Measurements from ENCODE around the gene CHRNB1.

The CHRNB1 gene

DNA sequence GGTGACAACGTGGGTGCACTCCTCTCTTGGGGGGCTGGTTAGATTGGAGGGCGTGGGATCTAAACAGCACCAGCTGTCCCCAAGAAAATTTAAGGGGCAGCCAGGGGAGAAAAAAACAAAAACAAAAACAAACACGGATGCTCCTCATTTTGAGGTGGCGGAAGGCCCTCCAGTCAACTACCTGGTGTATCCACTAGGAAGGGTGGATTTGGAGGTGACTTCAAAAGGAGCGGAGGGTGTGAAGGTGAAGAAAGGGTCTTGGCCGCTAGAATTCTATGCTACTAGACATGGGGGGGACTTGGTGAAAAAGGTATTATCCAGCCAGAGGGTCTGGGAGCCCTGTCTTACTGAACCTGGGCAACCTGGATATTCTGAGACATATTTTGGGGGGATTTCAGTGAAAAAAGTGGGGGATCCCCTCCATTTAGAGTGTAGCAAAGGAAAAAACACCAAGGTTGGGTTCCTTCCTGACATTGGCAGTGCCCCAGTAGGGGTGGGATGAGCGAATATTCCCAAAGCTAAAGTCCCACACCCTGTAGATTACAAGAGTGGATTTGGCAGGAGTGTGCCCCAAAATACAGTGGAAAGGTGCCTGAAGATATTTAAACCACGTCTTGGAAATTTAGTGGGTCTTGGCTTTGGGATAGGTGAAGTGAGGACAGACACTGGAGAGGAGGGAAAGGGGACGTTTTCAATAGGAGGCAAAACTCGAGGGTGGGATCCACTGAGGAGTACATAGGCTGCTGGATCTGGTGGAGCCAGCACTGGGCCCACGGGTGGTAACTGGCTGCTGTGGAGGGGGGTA is 6.0 kb upstream of the CHRNB1 start:
- DNase-seq: no peak

DNA sequence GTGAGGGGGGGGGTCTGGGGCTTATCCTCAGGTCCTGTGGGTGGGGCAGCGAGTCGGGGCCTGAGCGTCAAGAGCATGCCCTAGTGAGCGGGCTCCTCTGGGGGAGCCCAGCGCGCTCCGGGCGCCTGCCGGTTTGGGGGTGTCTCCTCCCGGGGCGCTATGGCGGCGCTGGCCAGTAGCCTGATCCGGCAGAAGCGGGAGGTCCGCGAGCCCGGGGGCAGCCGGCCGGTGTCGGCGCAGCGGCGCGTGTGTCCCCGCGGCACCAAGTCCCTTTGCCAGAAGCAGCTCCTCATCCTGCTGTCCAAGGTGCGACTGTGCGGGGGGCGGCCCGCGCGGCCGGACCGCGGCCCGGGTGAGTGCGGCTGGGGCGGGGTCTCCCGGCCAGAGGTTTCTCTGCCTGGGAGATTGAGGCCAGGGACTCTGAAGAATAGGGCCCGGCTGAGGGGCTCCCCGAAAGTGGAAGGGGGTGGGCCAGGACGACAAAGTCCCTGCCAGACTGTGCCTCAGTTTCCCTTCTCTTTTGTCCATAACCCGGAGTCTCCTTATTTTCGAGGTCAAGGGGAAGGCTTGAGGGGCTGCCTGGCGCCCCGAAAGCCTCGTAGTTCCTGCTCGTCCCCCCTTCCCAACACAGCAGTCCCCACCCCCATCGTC is 5.3 kb upstream of the CHRNB1 start, which contains the start of gene FGF11:
TSS of gene FGF11 (plus strand) at position 51 of the 651 bp plus-strand sequence. CDS start at position 160, 109 bp downstream.
- no peak for DNase-seq

DNA sequence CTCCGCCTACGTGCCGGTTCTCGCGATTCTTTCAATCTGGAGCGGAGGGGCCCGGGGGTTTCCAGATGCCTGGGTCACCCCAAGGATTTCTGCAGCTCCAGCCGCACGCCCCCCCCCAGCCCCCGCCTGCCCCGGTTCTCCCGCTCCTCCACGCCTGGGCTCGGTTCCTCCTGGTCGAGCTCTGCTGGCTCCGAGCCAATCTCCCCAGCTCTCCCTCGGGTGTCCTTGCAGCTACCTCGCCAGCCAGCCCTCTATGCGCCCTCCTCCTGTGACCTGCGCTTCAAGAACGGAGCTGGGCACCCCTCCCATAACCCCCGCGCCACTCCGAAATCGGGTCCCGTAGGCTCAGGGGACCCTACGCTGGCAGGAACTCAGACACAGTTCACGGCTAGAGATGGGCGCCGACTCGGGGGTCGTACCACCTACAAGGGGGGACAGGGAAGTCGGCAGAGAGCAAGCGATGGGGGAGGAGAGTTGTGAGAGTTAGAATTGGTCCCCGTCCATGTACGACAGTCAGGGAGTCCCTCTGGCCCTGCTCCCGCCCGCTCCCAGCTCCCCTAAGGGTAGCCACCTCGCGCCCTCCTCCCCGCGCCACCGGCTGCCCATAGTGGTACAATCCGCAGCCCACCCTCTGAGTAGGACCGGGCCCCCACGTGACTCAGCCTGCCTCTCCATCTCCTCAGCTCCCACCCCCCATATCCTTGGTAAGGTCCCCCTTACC is 4.6 kb upstream of the CHRNB1 start:
- DNase-seq: peak; percentile 61

DNA sequence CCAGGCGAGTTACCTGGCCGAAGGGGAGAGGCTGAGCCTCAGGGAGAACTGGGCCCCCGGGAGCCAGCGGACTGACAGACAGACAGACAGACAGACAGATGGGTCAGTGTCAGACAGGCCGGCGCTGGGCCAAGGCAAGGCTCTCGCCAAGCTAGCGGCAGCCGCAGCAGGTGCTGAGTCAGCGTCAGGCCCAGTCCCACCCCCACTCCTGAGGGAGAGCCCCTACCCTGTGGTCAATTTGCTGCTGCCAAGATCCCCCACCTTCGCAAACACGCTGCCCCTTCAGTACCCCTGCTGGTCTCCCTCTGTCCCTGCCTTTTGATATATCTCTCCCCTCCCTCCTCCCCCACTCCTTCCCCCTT is 4.0 kb upstream of the CHRNB1 start:
- DNase-seq: peak; percentile 35

DNA sequence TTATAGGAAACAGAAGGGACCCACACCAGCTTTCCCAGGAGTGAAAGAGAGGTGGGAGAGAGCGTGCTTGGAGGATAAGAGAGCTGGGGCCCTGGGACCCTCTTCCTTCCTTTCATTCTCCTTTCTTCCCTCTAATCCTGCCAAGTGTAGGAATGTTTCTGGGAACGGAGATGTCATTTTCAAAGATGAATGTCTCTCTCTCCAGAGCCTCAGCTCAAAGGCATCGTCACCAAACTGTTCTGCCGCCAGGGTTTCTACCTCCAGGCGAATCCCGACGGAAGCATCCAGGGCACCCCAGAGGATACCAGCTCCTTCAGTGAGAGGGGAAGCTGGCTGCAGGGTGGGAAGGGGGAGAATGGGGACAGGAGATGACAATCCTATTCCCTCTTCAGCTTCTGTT is 3.6 kb upstream of the CHRNB1 start:
- no peak for DNase-seq

DNA sequence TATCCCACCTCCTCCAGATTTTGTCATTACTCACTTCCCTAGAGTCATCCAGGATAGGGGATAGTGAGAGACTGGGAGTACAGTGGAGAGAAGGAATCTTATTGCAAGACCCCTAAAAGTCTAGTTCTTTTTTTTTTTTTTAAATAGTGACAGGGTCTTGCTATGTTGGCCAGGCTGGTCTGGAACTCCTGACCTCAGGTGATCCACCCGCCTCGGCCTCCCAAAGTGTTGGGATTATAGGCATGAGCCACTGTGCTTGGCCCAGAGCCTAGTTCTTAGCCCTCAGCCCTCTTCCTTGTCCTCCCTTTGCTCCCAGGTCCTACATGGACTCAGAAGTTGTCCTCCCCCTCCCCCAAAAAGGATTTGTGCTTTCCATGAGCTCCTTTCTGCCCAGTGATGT is 2.7 kb upstream of the CHRNB1 start:
- DNase-seq: no peak

DNA sequence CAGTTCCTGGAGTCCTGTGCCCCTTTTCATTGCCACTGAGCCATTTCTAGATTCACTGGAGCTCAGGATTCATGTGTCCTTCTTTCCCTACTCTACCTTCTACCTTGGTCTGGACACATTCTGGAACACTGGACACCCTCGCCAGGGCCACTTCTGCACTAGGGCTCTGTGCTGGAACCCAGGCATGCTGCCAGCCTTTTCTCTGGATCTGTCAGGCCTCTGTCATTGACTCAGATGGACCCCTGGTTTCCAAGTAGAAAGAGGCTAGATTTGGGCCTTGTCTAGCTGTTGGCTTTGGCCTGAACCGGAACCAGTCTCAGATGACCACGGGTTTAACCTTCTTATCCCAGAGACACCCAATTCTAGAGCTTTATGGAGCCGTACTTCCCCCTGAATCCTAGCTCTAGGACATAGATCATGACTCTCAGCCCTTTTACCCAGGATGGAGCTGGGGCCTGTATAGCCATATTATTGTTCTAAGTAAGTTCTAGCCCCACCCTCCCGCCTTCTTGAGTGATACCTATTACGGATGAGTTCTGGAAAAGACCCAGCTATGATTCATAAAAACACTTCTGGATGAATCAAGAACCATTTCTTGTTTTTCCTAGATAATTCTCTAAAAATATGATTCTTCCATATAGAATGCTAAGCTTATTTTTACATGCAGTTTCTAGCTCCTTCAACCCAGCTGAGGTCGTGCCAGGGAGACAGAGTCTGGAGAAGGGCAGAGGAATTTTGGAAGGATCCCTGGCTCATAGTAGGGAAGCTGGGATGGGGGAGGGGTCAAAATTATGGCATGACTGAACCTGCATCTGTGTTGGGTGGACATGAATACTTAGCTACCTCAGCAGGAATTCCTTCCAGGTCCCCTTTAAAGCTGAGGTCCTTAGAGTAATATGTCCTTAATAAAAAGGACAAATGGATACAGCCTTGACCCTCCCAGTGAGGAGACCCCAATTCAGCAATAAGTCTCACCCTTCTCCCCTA is 1.1 kb upstream of the CHRNB1 start:
- DNase-seq: no peak

DNA sequence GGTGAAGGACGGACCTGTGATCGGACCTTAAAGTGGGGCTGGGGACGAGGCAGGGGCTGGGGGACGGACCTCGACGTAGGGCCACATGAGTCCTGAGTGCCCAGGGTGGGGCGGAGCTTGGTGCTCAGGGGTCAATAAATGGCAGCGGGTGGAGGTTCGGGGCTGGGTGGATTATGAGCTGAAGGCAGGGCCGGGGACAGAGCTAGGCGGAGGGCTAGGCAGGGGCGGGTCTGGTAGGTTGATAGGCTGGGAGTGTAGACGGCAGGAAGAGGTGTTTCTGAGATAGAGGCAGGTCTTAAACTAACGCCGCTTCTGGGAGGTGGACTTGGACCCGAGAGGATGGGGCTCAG is 733 bp downstream of the CHRNB1 start:
- peak; percentile 39 for DNase-seq

DNA sequence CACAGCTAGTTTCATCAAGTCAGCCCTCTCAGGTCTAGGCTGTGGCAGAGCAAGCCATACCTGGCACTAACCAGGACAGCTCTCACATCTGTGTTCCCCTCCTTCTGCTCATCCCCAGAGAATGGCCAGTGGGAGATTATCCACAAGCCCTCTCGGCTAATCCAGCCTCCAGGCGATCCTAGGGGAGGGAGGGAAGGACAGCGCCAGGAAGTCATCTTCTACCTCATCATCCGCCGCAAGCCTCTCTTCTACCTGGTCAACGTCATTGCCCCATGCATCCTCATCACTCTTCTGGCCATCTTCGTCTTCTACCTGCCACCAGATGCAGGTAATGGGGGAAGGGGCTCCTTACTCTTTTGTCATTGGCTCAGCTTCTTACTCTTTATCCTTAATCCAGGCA is 3.6 kb downstream of the CHRNB1 start:
- DNase-seq: no peak

DNA sequence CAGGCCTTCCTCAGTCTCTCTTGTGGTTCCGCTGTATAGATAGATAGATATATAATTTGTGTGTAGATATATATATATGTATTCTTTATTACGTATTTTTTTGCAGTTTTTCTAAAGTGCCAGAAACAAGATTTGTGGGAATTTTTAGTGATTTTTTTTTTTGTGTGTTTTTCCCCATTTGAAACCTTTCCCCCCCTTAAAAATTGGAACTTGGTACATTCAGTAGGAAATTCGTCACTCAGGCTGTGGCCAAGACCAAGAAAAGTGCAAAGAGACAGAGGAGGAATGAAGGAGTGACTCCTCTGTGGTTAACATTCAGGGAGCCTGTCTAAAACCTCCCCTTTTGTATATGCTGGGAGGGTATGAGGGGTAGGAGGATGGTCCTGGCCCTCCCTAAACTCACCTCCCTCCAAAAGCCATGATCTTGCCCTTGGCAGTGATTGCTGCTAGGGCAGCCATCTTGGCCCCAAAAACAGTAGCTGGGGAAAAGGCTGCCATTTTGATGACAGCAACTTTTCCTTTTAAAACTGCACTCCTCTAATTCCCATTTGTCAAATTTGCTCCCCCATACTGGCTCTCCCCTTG is 15.2 kb downstream of the CHRNB1 start:
- DNase-seq: no peak

DNA sequence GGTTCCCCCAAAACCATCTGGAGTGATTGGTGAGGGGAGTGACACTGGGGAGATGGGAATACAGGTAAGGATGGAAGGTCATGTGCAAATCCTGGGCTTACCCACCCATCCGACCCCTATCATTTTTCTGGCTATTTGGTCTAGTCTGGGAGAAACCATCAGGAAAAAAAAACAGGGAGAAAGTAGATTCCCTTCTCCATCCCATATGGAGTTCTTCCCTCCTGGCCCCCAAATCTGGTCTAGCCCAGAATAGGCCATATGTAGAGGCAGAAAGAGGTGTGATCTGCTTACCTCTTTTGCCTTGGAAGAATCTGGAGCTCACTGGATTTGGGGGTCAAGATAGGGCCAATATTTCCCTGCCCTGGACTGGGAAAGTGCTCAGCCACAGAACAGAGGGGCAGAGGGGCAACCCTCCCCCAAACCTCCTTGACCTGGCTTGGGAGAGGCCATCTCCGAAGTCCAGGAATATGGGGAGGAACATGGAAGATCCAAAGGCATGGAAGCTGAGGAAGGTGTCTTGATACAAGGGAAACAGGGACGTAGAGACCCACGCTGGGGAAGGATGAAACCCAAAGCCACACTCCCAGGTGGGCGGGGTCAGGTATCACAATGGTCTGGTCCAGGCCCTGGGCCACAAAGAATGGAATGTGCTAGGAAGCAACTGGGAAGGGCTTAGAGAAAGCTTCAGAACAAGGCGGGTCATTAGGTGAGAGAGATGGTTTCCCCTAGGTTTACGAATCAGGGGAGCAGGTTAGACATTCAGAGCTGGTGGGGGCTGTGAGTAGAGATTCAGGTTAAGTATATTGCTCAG is 16.2 kb downstream of the CHRNB1 start:
- DNase-seq: no peak

DNA sequence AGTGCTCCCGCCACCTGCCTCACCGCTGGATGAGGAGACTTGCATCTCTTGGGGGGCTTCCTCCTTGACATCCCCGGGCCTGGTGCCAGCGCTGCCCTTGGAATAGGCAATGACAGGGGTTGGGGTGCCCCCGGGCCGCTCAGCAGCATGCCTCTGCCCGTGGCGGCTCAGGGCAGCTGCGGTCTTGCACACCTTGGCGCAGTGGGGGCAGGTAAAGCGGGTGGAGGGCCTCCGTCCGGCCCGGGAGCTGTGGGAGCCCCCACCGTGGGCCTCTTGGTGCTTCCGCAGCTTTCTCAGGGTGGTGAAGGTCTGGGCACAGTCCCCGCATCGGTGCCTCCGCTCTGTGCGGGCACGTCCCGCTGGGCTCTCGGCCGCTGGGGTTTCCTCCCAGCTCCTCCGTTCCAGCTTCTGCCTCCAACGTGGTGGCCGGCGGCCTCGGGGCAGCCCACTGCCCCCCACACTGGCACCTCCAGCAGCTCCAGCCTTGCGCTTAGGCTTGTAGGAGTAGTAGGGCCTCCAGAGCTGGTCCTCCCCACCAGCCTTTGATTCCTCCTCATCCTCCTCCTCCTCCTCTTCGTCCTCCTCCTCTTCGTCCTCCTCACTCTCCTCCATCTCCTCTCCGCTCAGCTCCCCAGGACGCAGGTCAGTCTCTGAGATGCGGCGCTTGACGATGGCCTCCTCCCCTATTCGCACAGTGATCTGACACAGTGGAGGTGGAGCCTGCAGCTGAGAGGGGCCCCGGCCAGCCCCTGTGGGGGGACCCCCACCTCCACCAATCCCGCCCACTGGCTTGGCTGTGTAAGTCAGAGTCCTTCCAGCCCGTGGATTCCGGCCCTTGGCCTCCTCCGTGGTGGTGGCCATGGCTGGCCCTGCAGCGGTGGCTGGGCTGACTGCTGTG is 17.9 kb downstream of the CHRNB1 start:
- no peak for DNase-seq

DNA sequence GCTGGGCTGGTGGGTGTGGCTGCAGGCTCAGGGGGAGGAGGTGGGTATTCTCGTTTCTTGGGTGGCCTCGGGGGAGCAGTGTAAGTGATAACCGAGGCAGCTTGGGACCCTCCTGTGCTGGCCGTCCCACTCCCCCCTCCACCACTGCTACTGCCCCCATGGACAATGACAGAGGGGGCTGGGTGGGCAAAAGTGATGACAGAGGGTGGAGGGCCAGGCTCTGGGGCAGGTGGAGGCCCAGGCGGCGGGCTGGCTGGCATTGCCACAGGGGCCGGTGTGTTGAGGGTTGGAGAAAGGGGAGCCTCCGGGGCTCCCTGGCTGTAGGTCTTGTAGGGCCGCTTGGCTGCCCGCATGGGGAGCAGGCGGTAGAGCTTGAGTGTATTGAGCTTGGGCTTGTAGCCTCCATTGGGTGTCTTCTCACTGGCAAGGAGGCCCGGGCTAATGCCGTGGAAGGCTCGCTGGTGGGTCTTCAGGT is 18.5 kb downstream of the CHRNB1 start:
- DNase-seq: no peak

DNA sequence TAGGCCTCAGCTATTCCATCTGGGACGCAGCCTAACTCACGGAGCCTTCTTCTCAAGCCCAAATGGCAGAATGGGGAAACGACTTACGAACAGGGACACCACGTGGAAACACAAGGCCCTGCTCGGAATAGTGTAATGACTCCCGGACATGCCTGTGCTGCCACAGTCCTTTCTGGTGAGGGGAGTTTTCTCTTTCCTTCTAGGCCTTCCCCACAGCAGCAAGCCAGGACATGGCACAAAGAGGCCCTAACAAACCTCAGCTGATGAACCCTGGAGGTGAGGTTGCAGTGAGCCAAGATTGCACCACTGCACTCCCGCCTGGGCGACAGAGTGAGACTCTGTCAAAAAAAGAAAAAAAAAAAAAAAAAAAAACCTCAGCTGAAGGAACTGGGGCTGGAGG is 19.2 kb downstream of the CHRNB1 start:
- DNase-seq: no peak

DNA sequence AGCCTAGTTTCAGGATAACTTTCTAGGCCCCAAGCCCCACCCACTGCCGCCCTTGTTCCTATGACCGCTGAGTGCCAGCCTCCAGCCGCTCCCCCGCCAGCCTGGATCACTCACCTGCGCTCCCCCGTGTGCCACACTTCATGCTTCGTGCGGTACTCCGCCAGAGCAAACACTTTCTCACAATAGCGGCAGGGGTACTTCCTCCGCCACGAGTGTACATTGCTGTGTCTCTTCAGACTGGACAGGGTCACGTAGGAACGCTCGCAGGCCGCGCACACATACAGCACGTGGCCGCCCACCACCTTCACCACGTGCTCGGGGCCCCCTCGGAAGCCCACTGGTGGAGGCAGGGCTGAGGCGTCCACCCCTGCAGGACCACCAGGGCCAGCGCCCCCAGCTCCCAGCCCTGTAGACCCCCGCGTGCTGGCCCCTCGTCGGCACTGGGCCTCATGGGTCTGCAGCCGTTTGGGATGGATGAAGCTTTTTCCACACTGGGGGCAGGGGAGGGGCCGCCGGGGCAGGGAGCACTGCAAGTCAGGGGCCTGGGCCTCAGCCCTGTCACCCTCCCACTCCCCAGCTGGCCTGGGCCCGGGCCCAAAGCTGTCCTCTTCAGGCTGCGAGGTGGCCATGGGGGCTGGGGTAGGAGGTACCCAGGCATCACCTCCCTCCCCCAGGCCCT is 20.9 kb downstream of the CHRNB1 start:
- DNase-seq: no peak

DNA sequence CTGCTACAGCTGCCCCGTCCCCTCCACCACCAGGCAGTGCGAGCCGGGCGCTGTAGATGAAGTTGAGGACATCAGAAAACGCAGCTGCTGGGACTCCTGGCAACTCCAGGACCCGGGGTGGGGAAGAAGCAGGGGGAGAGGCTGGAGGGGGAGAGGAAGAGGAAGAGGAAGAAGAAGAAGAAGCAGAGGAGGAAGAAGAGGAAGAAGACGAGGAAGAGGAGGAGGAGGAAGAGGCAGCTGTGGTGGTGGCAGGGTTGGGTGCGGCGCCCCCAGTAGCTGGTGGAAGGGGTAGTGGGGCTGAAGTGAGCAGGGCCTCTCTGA is 21.4 kb downstream of the CHRNB1 start:
- DNase-seq: no peak

DNA sequence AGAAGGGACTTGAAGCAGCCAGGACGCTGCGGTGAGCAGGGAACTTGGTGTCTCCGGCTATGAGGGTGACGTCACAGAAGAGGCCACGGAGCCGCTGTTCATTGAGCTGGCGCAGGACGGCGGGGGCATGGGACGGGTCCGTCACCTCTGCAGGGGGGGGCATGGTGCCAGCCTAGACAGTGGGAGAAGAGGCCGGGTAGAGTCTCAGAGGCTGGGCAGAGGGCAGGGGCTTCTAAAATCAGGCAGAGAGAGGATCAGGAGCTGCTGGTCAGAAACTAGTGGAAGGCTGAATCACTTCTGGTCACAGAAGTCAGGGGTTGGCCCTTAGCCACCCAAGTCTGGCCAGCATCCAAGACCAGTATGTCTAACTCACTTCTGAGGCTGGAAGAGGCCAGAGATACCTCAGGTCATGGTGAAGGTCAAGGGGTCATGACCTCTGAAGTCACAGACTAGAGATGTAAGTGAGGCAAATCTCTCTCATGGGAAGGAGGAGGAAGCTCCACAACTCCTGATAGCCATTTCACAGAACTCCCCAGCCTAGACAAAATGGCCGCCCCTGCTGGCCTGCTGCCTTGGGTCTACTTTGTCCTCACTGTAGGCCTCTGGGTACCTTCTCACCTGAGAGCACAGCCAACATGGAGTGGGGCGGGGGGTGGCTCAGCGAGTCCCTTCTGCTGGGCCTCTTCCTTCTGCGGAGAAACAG is 21.9 kb downstream of the CHRNB1 start:
- no peak for DNase-seq

DNA sequence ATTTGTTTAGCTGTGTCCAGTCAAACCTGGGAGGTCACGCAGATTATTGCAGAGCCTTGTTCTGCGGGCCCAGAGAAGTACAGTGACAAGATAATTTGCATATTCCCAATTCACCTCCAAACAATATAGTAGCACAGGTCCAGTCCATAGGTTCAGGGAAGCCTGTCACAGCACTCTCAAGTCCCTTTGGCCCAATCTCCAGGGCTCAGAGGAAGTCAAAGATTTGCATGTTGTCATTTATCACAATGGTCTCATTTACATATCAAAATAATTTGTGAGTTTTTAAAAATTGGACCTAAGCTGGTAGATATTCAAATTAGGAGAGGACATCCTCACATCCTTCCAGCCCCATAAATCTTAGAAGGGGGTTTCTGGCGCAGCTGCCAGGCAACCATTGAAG is 22.6 kb downstream of the CHRNB1 start:
- DNase-seq: no peak

DNA sequence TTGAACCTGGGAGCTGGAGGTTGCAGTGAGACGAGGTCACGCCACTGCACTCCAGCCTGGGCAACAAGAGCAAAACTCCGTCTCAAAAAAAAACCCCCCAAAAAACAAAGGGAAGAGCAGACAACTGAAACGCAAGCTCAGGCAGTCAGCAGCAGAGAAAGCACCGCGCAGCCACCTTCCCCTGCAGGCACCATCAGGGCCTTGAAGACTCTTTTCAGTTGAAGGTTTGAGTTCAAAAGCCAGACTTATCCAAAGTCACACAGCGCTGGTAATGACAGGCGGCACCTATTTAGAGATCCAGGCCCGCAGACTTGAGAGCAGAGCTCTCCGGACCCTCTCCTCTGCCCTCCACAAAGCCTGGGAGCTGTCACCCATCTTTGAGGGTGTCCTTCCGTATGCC is 23.4 kb downstream of the CHRNB1 start:
- DNase-seq: no peak

Data from activated CD4-positive, alpha-beta T cell treated with anti-CD3 and anti-CD28 coated beads for 48 hours (primary cell).